ENCODE measurements around the gene PRKCA.
A peak's percentile ranks its signal among the peaks of the same experiment; 100 is the strongest.

The PRKCA gene

GRCh38 chr17:66687570-66688284, 385.3 kb downstream of the PRKCA start:
- no peak for DNase-seq (ENCODE audit: low spot score in 2 of 2)
- Histone ChIP-seq H3K9me3 (no peaks in the 10 kb centered on the region), H3K4me3 (no peak overlapping the region), H3K36me3 (replicated peaks) (no peaks in the 10 kb centered on the region), H3K27me3 (ENCODE audit: low read depth) (no peaks in the 10 kb centered on the region), H3K4me1 (no peaks in the 10 kb centered on the region)
- in situ Hi-C loops (cut with MboI; ENCODE audit: low sequenced_read_pairs): no loop called here

DNA sequence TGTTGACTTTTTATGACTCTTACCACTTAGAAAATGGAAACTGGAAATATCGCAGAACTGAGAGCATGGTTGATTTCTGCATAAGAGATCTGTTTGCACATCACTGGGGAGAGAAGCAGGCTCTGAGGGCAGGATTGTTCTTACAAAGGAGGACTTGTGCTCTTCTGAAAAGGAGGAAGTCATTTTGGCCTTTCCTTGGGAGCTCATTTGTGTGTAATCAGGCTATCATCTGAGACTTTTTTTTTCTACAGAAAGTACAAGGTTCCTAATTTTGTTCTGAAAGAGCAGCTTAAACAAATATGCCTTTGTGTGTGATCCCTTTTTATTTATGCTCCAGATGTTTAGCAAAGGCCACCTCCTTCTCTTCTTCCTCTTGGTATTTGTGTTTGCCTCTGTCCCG, 386.8 kb downstream of the PRKCA start:
- H3K27me3 ChIP-seq (ENCODE audit: low read depth): no peaks in the 10 kb centered on the region
- H3K9me3 ChIP-seq: no peaks in the 10 kb centered on the region
- DNase-seq (ENCODE audit: low spot score in 2 of 2): no peak
- no peaks in the 10 kb centered on the region for H3K36me3 ChIP-seq (replicated peaks)
- no peaks in the 10 kb centered on the region for H3K4me1 ChIP-seq
- no peak overlapping the region for H3K4me3 ChIP-seq
- in situ Hi-C loops (cut with MboI; ENCODE audit: low sequenced_read_pairs): no loop called here

- no peak overlapping the region for H3K4me3 ChIP-seq
- in situ Hi-C loops (cut with MboI; ENCODE audit: low sequenced_read_pairs): no loop called here
- no peaks in the 10 kb centered on the region for H3K4me1 ChIP-seq
- no peaks in the 10 kb centered on the region for H3K36me3 ChIP-seq (replicated peaks)
- H3K9me3 ChIP-seq: no peaks in the 10 kb centered on the region
- DNase-seq (ENCODE audit: low spot score in 2 of 2): no peak
- H3K27me3 ChIP-seq (ENCODE audit: low read depth): no peaks in the 10 kb centered on the region
These were observed 387.8 kb downstream of the PRKCA start for GRCh38 chr17:66690166-66690565.

GRCh38 chr17:66691644-66692420, 389.4 kb downstream of the PRKCA start:
- no peak overlapping the region for H3K4me3 ChIP-seq
- no peak for DNase-seq (ENCODE audit: low spot score in 2 of 2)
- no peaks in the 10 kb centered on the region for H3K9me3 ChIP-seq
- H3K4me1 ChIP-seq: no peaks in the 10 kb centered on the region
- H3K27me3 ChIP-seq (ENCODE audit: low read depth): no peaks in the 10 kb centered on the region
- no peaks in the 10 kb centered on the region for H3K36me3 ChIP-seq (replicated peaks)
- in situ Hi-C loops (cut with MboI; ENCODE audit: low sequenced_read_pairs): no loop called here

GRCh38 chr17:66692421-66692690, 389.9 kb downstream of the PRKCA start:
- H3K4me3 ChIP-seq: no peak overlapping the region
- DNase-seq (ENCODE audit: low spot score in 2 of 2): no peak
- no peaks in the 10 kb centered on the region for H3K36me3 ChIP-seq (replicated peaks)
- in situ Hi-C loops (cut with MboI; ENCODE audit: low sequenced_read_pairs): no loop called here
- H3K9me3 ChIP-seq: no peaks in the 10 kb centered on the region
- H3K4me1 ChIP-seq: no peaks in the 10 kb centered on the region
- no peaks in the 10 kb centered on the region for H3K27me3 ChIP-seq (ENCODE audit: low read depth)

DNA sequence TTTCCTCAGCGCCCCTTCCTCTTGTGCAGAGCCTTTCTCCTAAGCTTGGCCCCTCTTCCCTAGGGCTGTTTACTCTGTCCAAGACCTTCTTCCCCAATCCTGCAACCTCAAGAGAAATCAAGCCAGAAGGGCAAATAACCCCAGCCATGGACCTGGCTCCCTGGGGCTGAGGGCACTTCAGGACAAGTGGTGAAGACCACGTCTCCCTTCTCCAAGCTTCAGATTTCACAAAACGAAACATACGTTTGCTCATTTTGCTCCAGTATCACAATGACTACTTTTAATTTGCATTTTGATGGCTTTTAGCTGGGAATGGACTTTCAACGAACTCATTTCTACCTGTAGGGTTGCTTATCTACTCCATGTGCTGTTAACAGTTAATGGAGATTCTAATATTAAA, 392.7 kb downstream of the PRKCA start:
- H3K9me3 ChIP-seq: no peaks in the 10 kb centered on the region
- H3K27me3 ChIP-seq (ENCODE audit: low read depth): no peaks in the 10 kb centered on the region
- H3K4me3 ChIP-seq: no peak overlapping the region
- in situ Hi-C loops (cut with MboI; ENCODE audit: low sequenced_read_pairs): no loop called here
- DNase-seq (ENCODE audit: low spot score in 2 of 2): no peak
- no peaks in the 10 kb centered on the region for H3K36me3 ChIP-seq (replicated peaks)
- H3K4me1 ChIP-seq: no peaks in the 10 kb centered on the region

- no peak for DNase-seq (ENCODE audit: low spot score in 2 of 2)
- Histone ChIP-seq H3K4me3 (no peak overlapping the region), H3K9me3 (no peaks in the 10 kb centered on the region), H3K4me1 (peaks cover 7% of the 10 kb centered on the region), H3K36me3 (replicated peaks) (no peaks in the 10 kb centered on the region), H3K27me3 (ENCODE audit: low read depth) (no peaks in the 10 kb centered on the region)
- in situ Hi-C loops (cut with MboI; ENCODE audit: low sequenced_read_pairs): no loop called here
These were observed 395.9 kb downstream of the PRKCA start for GRCh38 chr17:66698270-66698669.

- no peak for DNase-seq (ENCODE audit: low spot score in 2 of 2)
- H3K9me3 ChIP-seq: no peaks in the 10 kb centered on the region
- H3K4me1 ChIP-seq: peaks cover 7% of the 10 kb centered on the region
- H3K4me3 ChIP-seq: no peak overlapping the region
- in situ Hi-C loops (cut with MboI; ENCODE audit: low sequenced_read_pairs): no loop called here
- no peaks in the 10 kb centered on the region for H3K36me3 ChIP-seq (replicated peaks)
- no peaks in the 10 kb centered on the region for H3K27me3 ChIP-seq (ENCODE audit: low read depth)
These were observed 399.0 kb downstream of the PRKCA start for GRCh38 chr17:66701462-66701861.

DNA sequence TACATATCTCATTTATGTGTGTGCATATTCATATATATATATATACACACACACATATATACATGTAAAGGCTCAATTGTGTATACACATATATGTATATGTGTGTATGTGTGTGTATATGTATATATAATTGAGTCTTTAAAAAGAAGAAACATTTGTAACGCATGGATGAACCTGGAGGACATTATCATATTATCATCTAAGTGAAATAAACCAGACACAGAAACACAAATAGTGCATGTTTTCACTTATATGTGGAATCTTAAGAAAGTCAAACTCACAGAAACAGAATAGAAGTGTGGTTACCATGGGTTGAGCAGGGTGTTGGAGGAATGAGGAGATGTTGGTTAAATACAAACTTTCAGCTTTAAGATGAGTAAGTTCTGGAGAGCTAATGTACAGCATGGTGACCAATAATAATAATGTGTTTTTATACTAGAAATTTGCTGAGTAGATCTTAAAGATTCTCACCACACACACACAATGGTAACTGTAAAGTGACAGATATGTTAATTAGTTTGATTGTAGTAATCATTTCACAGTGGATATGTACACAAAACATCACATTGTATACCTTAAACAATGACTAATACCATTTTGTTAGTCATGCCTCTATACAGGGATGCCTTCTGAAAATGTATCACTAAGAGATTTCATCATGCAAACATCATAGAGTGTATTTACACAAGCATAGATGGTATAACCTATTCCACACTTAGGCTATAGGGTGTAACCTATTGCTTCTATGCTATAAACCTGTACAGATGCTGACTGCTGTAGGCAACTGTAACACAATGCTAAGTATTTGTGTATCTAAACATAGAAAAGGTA, 399.9 kb downstream of the PRKCA start:
- no peaks in the 10 kb centered on the region for H3K27me3 ChIP-seq (ENCODE audit: low read depth)
- H3K4me1 ChIP-seq: peaks cover 7% of the 10 kb centered on the region
- peak in 1 of 2 experiments; percentile 15 for DNase-seq (ENCODE audit: low spot score in 2 of 2)
- no peaks in the 10 kb centered on the region for H3K9me3 ChIP-seq
- H3K4me3 ChIP-seq: no peak overlapping the region
- H3K36me3 ChIP-seq (replicated peaks): no peaks in the 10 kb centered on the region
- in situ Hi-C loops (cut with MboI; ENCODE audit: low sequenced_read_pairs): no loop called here

DNA sequence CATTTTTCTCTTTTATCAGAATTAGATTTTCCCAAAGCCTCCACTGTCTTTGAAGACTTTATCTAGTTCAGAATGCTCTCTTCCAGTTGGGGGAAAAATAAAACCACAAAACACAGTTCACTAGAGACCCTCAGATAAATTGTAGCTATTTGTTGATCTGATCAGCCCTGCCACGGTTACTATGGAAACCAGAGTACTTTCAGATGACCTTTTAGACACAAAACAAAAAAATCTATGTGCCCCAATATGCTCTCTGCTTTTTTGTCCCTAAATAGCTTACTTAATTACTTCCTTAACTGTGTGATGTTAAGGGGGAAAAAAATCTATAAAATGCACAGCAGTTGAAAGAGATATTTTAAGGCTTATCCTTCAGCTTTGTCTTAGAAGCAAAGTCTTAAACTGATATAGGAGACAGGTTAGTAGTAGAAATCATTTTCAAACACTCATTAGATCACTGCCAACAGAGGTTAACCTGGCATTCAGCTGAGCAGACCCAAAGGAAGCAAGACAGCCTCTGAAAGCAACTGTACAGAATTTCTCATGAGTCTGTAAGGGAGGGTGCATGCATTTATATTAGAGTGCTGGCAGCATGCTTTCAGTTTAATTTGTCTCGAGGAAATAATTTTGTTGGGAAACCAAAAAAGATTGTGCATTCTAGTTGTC, 402.6 kb downstream of the PRKCA start:
- Histone ChIP-seq H3K4me3 (no peak overlapping the region), H3K36me3 (replicated peaks) (no peaks in the 10 kb centered on the region), H3K4me1 (peaks cover 7% of the 10 kb centered on the region), H3K27me3 (ENCODE audit: low read depth) (no peaks in the 10 kb centered on the region), H3K9me3 (no peaks in the 10 kb centered on the region)
- in situ Hi-C loops (cut with MboI; ENCODE audit: low sequenced_read_pairs): no loop called here
- DNase-seq (ENCODE audit: low spot score in 2 of 2): no peak

DNA sequence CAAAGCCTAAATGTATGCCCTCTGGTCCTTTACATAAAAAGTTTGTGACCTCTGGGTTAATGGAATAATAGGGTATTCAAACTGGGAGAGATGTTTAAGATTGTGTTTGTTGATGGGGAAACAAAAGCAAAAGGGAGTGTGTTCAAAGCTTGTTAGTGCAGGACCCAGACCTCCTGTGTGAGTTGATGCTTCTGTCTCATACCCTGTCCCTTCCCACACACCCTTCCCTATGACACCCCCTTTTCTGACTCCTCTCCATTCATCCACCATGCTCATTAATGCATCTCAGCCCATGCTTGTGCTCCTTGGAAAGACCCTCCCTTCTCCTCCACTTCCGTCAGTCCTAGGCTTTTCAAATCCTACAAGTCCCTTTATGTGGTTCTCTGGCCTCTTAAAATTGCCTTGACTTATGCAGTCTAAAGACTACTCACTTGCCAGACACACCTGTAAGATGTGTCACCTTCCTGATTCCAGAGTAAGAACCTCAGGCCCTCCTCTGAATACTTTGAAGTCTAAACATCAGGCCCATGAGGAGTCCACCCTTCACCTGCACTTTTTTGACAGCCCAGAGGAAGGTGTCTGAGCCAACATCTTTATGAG, 404.5 kb downstream of the PRKCA start:
- Histone ChIP-seq H3K4me3 (no peak overlapping the region), H3K9me3 (no peaks in the 10 kb centered on the region), H3K27me3 (ENCODE audit: low read depth) (no peaks in the 10 kb centered on the region), H3K4me1 (peaks cover 10% of the 10 kb centered on the region), H3K36me3 (replicated peaks) (no peaks in the 10 kb centered on the region)
- DNase-seq (ENCODE audit: low spot score in 2 of 2): peak in 1 of 2 experiments; percentile 13
- in situ Hi-C loops (cut with MboI; ENCODE audit: low sequenced_read_pairs): no loop called here

- no peaks in the 10 kb centered on the region for H3K36me3 ChIP-seq (replicated peaks)
- H3K4me1 ChIP-seq: peaks cover 3% of the 10 kb centered on the region
- no peak for DNase-seq (ENCODE audit: low spot score in 2 of 2)
- H3K9me3 ChIP-seq: no peaks in the 10 kb centered on the region
- no peak overlapping the region for H3K4me3 ChIP-seq
- in situ Hi-C loops (cut with MboI; ENCODE audit: low sequenced_read_pairs): no loop called here
- no peaks in the 10 kb centered on the region for H3K27me3 ChIP-seq (ENCODE audit: low read depth)
These were observed 409.0 kb downstream of the PRKCA start for GRCh38 chr17:66711401-66711800.

DNA sequence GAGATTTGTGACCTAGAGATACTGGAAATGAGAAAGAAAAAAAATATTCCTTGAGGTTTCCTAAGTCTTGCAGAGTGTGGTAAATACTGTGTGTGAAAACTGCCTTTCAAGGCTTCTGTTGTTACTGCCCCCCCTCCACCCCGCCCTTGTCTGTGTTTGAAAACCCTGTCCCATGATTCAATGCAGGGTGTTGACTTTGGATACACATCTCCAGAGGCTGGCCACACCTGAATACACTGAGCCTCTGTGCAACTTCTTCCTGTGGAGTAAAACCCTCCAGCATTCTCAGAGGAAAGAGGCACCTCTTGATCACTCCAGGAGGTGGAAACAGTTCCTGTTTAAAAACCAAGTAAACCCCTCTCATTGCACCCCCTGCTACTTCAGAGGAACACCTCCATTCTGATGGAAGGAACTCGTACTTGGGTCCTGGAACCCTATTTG, 409.5 kb downstream of the PRKCA start:
- no peak for DNase-seq (ENCODE audit: low spot score in 2 of 2)
- in situ Hi-C loops (cut with MboI; ENCODE audit: low sequenced_read_pairs): no loop called here
- Histone ChIP-seq H3K4me1 (peaks cover 6% of the 10 kb centered on the region), H3K36me3 (replicated peaks) (no peaks in the 10 kb centered on the region), H3K4me3 (no peak overlapping the region), H3K9me3 (no peaks in the 10 kb centered on the region), H3K27me3 (ENCODE audit: low read depth) (no peaks in the 10 kb centered on the region)
